Calu3 (cell line): Measurements from ENCODE around the gene RAB23. TPM values are rescaled to one million over a fixed set of nuclear protein-coding genes. Genes with fewer than 3 reads are reported as not detected.

Experiments used
- BruUV-seq: library from RNA; stranded (reverse); fragments of 400-500 nt; replicated peaks from 2 replicates; lab custom pipeline; 2021; lab: Mats Ljungman, UMichigan
- CTCF ChIA-PET: fragments of 300-600 bp; sonication (Branson Sonifier 250); formaldehyde crosslinking; loops from one replicate; lab custom pipeline; 2022; ENCODE audit warnings: antibody characterized with exemption; lab: Charles Lee
- DNase-seq: peaks from one replicate; pipeline ENCODE4 v3.0.0; 2022
- H3K27ac Mint-ChIP-seq: one replicate; pipeline ENCODE4 v1.8.0; 2022; ENCODE audit warnings: mixed read lengths; ENCODE audit not compliant: unreplicated experiment
- H3K27me3 Mint-ChIP-seq: one replicate; pipeline ENCODE4 v1.8.0; 2022; ENCODE audit warnings: mixed read lengths; ENCODE audit not compliant: unreplicated experiment
- H3K36me3 Mint-ChIP-seq: one replicate; pipeline ENCODE4 v1.8.0; 2022; ENCODE audit warnings: mild to moderate bottlenecking, moderate library complexity, mixed read lengths; ENCODE audit not compliant: insufficient read depth, unreplicated experiment
- H3K4me1 Mint-ChIP-seq: one replicate; pipeline ENCODE4 v1.8.0; 2022; ENCODE audit warnings: mild to moderate bottlenecking, low read depth, mixed read lengths; ENCODE audit not compliant: unreplicated experiment
- H3K4me3 Mint-ChIP-seq: one replicate; pipeline ENCODE4 v1.8.0; 2022; ENCODE audit warnings: mild to moderate bottlenecking, low read depth, moderate library complexity, mixed read lengths; ENCODE audit not compliant: unreplicated experiment
- H3K9me3 Mint-ChIP-seq: one replicate; pipeline ENCODE4 v1.8.0; 2022; ENCODE audit warnings: low read depth, mixed read lengths; ENCODE audit not compliant: unreplicated experiment
- intact Hi-C: fragments of 100-400 bp; cut with micrococcal nuclease; formaldehyde crosslinking; loops from one replicate; pipeline ENCODE4 v1.10.0; 2022; ENCODE audit not compliant: unreplicated experiment
- total RNA-seq: library from RNA; stranded (reverse); gene quantifications from 2 replicates; pipeline ENCODE4 v1.2.3, GENCODE V29; 2022
- TF ChIP-seq, protein P1 (sequence below): fragments of 200-600 bp; IDR thresholded peaks from one replicate; pipeline ENCODE4 v1.8.0; 2022; ENCODE audit warnings: antibody characterized with exemption; ENCODE audit not compliant: unreplicated experiment

Gene RAB23
- total RNA-seq, 1 experiment from 2014 or later = 10.9 TPM

DNA sequence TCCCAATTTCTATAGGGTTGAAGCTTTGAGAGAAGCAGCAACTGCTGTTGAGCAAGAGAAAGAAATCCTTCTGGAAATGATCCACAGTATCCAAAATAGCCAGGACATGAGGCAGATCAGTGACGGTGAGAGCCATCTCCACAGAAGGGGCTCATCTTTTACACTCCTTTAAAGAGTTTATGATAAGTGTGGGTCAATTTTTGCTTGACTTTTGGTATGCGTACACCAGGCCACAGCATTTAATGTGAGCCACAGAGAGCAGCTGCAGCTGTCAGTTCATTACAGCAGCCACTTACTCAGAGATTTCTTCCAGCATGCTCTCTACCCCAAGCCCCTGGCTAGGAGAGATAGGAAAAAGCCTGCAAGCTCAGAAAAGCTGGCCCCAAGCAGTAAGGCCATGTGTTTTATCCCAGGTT is 40.1 kb downstream of the RAB23 start:
- no peaks in the 10 kb centered on the region for H3K9me3 Mint-ChIP-seq
- intact Hi-C loops = no loop called here
- TF ChIP-seq, protein P1, sequence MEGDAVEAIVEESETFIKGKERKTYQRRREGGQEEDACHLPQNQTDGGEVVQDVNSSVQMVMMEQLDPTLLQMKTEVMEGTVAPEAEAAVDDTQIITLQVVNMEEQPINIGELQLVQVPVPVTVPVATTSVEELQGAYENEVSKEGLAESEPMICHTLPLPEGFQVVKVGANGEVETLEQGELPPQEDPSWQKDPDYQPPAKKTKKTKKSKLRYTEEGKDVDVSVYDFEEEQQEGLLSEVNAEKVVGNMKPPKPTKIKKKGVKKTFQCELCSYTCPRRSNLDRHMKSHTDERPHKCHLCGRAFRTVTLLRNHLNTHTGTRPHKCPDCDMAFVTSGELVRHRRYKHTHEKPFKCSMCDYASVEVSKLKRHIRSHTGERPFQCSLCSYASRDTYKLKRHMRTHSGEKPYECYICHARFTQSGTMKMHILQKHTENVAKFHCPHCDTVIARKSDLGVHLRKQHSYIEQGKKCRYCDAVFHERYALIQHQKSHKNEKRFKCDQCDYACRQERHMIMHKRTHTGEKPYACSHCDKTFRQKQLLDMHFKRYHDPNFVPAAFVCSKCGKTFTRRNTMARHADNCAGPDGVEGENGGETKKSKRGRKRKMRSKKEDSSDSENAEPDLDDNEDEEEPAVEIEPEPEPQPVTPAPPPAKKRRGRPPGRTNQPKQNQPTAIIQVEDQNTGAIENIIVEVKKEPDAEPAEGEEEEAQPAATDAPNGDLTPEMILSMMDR = no peak
- no peaks in the 10 kb centered on the region for H3K36me3 Mint-ChIP-seq
- H3K27ac Mint-ChIP-seq = no peak overlapping the region
- no peak for DNase-seq
- peaks cover 18% of the 10 kb centered on the region for H3K4me1 Mint-ChIP-seq
- H3K27me3 Mint-ChIP-seq = no peaks in the 10 kb centered on the region
- no peak overlapping the region for H3K4me3 Mint-ChIP-seq
- BruUV-seq = no TSS peak
- CTCF ChIA-PET = no interaction called here

DNA sequence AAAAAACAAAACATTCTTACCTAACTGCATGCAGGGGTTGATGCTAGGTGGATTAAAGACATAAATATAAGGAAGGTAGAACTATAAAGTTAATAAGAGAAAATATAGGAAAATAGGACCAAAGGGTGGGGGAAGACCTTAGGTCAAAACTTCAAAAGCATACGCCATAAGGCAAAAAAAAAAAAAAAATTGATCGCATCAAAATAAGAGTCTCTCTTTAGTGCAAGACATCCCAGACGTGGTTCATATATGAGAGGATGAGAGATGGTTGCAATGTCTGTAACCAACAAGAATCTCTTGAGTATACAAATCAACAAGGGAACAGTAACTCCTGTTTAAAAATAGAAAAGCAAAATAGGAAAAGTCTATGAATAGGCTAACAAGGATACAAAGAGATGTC is 41.5 kb downstream of the RAB23 start:
- TF ChIP-seq, protein P1 = no peak
- no peak for DNase-seq
- Mint-ChIP-seq H3K9me3 (no peaks in the 10 kb centered on the region), H3K27me3 (no peaks in the 10 kb centered on the region), H3K27ac (no peak overlapping the region), H3K36me3 (no peaks in the 10 kb centered on the region), H3K4me3 (no peak overlapping the region), H3K4me1 (peaks cover 25% of the 10 kb centered on the region)
- no TSS peak for BruUV-seq
- CTCF ChIA-PET = no interaction called here
- intact Hi-C loops = no loop called here

DNA sequence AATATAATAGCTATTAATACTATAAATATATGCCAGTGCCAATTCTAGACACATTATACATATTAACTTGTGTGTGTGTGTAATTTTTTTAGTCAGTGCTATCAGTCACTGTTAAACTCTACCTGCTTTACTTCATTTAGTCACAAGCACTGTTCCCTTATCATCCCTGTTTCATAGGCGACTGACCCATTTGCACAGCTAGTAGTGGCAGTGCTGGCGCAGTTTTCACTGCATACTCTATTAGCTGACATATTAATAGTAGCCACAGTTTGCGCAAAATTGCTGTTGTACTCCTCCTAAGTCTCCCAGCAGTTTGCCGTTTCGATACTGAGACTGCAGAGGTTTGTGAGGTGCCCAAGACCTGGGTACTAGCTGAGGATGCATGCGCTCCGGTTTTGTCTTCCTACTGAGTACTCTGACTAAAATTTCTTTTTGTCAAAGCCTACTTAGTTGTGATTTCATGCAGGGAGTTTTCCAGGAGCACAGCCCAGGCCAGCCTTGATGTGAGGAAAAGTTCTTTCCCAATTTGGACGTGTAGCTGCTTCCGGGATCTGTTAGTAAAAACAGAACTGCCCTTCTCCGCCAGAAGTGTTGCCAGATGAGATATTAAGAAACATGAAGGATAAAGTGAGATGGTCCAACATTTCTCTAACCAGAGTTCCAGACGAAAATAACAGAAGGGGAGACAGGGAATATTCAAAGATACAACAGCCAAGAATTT is 44.4 kb downstream of the RAB23 start:
- H3K36me3 Mint-ChIP-seq = peaks cover 16% of the 10 kb centered on the region
- H3K4me3 Mint-ChIP-seq = no peak overlapping the region
- no peaks in the 10 kb centered on the region for H3K27me3 Mint-ChIP-seq
- H3K27ac Mint-ChIP-seq = no peak overlapping the region
- no TSS peak for BruUV-seq
- no peaks in the 10 kb centered on the region for H3K9me3 Mint-ChIP-seq
- TF ChIP-seq, protein P1 = no peak
- intact Hi-C loops = no loop called here
- CTCF ChIA-PET = no interaction called here
- peaks cover 34% of the 10 kb centered on the region for H3K4me1 Mint-ChIP-seq
- DNase-seq = no peak

DNA sequence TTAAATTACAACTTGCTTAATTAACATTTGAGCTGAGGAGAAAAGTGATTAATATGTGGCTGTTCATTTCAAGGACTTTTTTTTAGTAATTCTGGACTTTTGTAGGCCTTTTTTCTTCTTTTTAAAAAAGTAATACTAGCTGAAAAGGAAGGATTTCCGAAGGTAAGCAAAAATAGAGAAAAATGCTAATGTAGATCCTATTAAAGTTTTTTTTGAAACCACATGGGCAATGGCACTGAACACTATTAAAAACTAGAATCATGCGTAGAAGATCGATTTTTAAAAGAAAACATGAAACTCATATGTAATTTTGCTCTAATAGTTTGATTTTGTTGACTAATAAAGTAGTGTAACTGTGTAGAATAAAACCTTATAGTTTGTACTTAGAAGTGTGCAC is 47.6 kb downstream of the RAB23 start:
- no peak for DNase-seq
- Mint-ChIP-seq H3K4me1 (peaks cover 34% of the 10 kb centered on the region), H3K4me3 (peak overlapping the region; percentile 95), H3K27ac (peak overlapping the region; percentile 92), H3K9me3 (no peaks in the 10 kb centered on the region), H3K27me3 (no peaks in the 10 kb centered on the region), H3K36me3 (peaks cover 29% of the 10 kb centered on the region)
- no TSS peak for BruUV-seq
- CTCF ChIA-PET = interaction anchor here (0.6 kb wide), 1 partner anchor 495 kb away, joined by 3 read pairs; no protein-coding TSS in a partner anchor
- intact Hi-C loops = no loop called here
- TF ChIP-seq, protein P1 = no peak
